DND-41 (cell line): ENCODE results near the gene SVBP.

Experiments
- EZH2 ChIP-seq: IDR thresholded peaks from 3 replicates; pipeline ENCODE4 v1.6.1; 2012; ENCODE audit warnings: borderline replicate concordance, low read depth, mild to moderate bottlenecking, moderate library complexity, low read length, inconsistent platforms; ENCODE audit not compliant: severe bottlenecking
- TF ChIP-seq, protein P1 (sequence below): IDR thresholded peaks from 2 replicates; pipeline ENCODE4 v1.5.1; 2012; ENCODE audit warnings: borderline replicate concordance, low read length, moderate library complexity, mild to moderate bottlenecking; ENCODE audit not compliant: poor library complexity, severe bottlenecking; ENCODE audit errors: extremely low read depth

DNA sequence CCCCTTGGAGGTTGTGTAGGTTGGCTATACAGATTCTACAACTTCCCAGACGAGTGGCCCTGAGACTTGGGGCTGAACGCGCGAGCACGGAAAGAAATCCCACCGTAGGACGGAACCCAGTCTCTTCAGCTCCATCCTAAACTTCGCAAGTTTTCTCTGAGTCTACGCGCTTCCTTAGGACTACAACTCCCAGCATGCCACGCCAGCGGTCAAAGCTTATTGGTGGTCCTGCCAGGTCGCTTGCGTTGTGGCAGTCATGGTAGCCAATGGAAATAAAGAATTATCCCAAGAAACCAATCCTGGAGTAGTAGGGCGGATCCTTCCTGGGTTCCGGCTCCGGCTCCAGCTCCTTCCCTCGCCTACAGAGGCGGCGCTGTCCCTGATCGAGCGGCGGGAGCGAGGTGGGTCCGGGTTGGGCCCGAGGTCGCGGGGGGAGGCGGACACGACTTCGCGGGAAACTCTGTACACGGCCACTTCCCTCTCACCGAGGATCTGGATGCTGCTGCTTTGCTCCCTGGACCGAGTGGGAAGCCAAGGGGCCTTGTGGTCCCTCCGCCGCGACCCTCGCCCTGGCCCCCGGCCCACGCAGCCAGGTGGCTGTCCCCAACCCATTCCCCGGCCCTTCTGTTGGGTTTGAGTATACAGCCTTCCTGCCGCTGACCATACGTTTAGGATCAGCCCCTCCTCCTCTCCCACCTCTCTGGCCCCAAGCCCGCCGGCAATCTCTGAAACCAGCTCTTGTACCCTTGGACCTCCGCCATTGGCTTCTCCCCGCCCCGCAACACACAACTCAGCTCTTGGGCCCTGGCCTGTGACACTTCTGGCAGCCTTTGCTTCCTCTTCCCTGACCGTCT is 29.3 kb upstream of the SVBP start, which contains the start of gene ZNF691:
- TF ChIP-seq, protein P1, sequence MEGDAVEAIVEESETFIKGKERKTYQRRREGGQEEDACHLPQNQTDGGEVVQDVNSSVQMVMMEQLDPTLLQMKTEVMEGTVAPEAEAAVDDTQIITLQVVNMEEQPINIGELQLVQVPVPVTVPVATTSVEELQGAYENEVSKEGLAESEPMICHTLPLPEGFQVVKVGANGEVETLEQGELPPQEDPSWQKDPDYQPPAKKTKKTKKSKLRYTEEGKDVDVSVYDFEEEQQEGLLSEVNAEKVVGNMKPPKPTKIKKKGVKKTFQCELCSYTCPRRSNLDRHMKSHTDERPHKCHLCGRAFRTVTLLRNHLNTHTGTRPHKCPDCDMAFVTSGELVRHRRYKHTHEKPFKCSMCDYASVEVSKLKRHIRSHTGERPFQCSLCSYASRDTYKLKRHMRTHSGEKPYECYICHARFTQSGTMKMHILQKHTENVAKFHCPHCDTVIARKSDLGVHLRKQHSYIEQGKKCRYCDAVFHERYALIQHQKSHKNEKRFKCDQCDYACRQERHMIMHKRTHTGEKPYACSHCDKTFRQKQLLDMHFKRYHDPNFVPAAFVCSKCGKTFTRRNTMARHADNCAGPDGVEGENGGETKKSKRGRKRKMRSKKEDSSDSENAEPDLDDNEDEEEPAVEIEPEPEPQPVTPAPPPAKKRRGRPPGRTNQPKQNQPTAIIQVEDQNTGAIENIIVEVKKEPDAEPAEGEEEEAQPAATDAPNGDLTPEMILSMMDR, result peak; percentile 69
- no peak for TF ChIP-seq EZH2
